ENCODE data around the gene RPS6KC1. TPM values are rescaled to one million over a fixed set of nuclear protein-coding genes. Genes with fewer than 3 reads are reported as not detected.

The RPS6KC1 gene
- total and polyA plus RNA-seq, 7 donors: 3.9 to 37.4 (median 23.1) TPM

DNA sequence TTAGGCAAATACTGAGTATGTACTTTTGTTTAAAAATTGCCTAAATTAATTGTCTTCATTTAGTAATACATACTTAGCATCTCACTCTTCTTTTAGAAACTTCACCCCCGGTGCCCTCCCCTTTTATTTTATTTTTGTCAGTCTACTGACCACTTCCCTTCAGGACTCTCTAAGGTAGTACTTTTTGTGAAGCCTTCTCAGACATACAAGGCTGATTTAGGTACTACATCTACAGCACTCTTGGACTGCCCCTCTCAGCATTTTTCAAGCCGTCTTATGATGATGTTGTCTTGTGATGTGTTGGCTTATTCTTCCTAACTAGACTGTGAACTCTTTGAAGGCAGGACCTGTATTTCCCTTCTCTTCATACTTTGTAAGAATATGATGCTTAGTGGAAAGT is 24.7 kb downstream of the RPS6KC1 start:
- 90 to 93% methylated on average over 2 of the region's 2 CpGs for WGBS, 2 donors
- no peak for DNase-seq
- no peak overlapping the region for H3K4me3 ChIP-seq

GRCh38 chr1:213082420-213083111 is 31.5 kb downstream of the RPS6KC1 start:
- Histone ChIP-seq H3K4me3 (no peak overlapping the region), H3K36me3 (peaks cover 0 to 71% (median 8%) of the 10 kb centered on the region in 4 donors), H3K4me1 (no peaks in the 10 kb centered on the region), H3K9me3 (no peaks in the 10 kb centered on the region), H3K27me3 (no peaks in the 10 kb centered on the region), H3K27ac (no peak overlapping the region)
- no peak for DNase-seq
- 88 to 94% methylated on average over 2 of the region's 2 CpGs for WGBS, 2 donors
- intact Hi-C loops (cut with DNase I): no loop called here
- TF ChIP-seq EP300 (IDR thresholded peaks at IDR 0.05) (no peak), POLR2A (IDR thresholded peaks at IDR 0.05) (no peak), POLR2AphosphoS5 (IDR thresholded peaks at IDR 0.05) (no peak)
- TF ChIP-seq, protein P1, sequence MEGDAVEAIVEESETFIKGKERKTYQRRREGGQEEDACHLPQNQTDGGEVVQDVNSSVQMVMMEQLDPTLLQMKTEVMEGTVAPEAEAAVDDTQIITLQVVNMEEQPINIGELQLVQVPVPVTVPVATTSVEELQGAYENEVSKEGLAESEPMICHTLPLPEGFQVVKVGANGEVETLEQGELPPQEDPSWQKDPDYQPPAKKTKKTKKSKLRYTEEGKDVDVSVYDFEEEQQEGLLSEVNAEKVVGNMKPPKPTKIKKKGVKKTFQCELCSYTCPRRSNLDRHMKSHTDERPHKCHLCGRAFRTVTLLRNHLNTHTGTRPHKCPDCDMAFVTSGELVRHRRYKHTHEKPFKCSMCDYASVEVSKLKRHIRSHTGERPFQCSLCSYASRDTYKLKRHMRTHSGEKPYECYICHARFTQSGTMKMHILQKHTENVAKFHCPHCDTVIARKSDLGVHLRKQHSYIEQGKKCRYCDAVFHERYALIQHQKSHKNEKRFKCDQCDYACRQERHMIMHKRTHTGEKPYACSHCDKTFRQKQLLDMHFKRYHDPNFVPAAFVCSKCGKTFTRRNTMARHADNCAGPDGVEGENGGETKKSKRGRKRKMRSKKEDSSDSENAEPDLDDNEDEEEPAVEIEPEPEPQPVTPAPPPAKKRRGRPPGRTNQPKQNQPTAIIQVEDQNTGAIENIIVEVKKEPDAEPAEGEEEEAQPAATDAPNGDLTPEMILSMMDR (IDR thresholded peaks at IDR 0.05): no peak

More for the DNA sequence above, 24.7 kb downstream of the RPS6KC1 start:
- Histone ChIP-seq H3K27ac (no peak overlapping the region), H3K27me3 (no peaks in the 10 kb centered on the region), H3K36me3 (peaks cover 0 to 16% (median 0%) of the 10 kb centered on the region in 4 donors), H3K9me3 (no peaks in the 10 kb centered on the region), H3K4me1 (peaks cover 0 to 9% (median 2%) of the 10 kb centered on the region in 4 donors)
- no peak for TF ChIP-seq POLR2AphosphoS5 (IDR thresholded peaks at IDR 0.05)
- no peak for TF ChIP-seq POLR2A (IDR thresholded peaks at IDR 0.05)
- no peak for TF ChIP-seq EP300 (IDR thresholded peaks at IDR 0.05)
- TF ChIP-seq, protein P1 (IDR thresholded peaks at IDR 0.05): no peak
- intact Hi-C loops (cut with DNase I): no loop called here

DNA sequence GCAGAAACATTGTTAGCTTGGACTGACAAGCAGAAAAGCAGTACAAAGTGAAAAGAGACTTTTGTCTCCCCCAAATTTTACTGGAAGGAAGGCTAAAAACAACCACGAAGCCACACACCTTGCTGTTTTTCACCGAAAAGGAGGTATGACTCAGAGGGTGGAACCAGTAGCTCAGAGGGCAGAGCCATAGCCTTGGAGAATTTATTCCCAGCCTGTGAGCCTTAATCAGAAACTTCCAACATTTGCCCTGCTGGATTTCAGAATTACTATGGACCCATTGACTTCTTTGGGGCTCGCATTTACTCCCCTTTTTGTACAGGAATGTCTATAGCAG is 32.0 kb downstream of the RPS6KC1 start:
- no peak for DNase-seq
- no peak overlapping the region for H3K4me3 ChIP-seq
- intact Hi-C loops (cut with DNase I): no loop called here
- H3K27ac ChIP-seq: no peak overlapping the region
- 86 to 91% methylated on average over 3 of the region's 3 CpGs for WGBS, 2 donors
- no peaks in the 10 kb centered on the region for H3K27me3 ChIP-seq
- H3K9me3 ChIP-seq: no peaks in the 10 kb centered on the region
- H3K36me3 ChIP-seq: peaks cover 0 to 76% (median 8%) of the 10 kb centered on the region in 4 donors
- TF ChIP-seq POLR2A (IDR thresholded peaks at IDR 0.05) (no peak), POLR2AphosphoS5 (IDR thresholded peaks at IDR 0.05) (no peak), EP300 (IDR thresholded peaks at IDR 0.05) (no peak)
- TF ChIP-seq, protein P1 (IDR thresholded peaks at IDR 0.05): no peak
- no peaks in the 10 kb centered on the region for H3K4me1 ChIP-seq

GRCh38 chr1:213087911-213088310 is 36.9 kb downstream of the RPS6KC1 start:
- intact Hi-C loops (cut with DNase I): no loop called here
- H3K36me3 ChIP-seq: peaks cover 0 to 50% (median 5%) of the 10 kb centered on the region in 4 donors
- no peak overlapping the region for H3K27ac ChIP-seq
- 90 to 94% methylated on average over 3 of the region's 3 CpGs for WGBS, 2 donors
- H3K9me3 ChIP-seq: no peaks in the 10 kb centered on the region
- H3K4me3 ChIP-seq: no peak overlapping the region
- no peaks in the 10 kb centered on the region for H3K27me3 ChIP-seq
- no peaks in the 10 kb centered on the region for H3K4me1 ChIP-seq
- DNase-seq: no peak
- TF ChIP-seq, protein P1 (IDR thresholded peaks at IDR 0.05): no peak
- TF ChIP-seq EP300 (IDR thresholded peaks at IDR 0.05) (no peak), POLR2AphosphoS5 (IDR thresholded peaks at IDR 0.05) (no peak), POLR2A (IDR thresholded peaks at IDR 0.05) (no peak)

Measured in sigmoid colon (tissue), 7 donors.